HepG2 (cell line): ENCODE measurements around the gene ZNF865. TPM values are rescaled to one million over a fixed set of nuclear protein-coding genes. Genes with fewer than 3 reads are reported as not detected.
A peak's percentile ranks its signal among the peaks of the same experiment; 100 is the strongest.

Experiments used
- ARHGAP35 ChIP-seq: sonication (generic); formaldehyde crosslinking; IDR thresholded peaks from 2 replicates; pipeline ENCODE4 v1.9.0; 2022; ENCODE audit warnings: mild to moderate bottlenecking, inconsistent platforms, moderate library complexity, missing genetic modification reagents, borderline replicate concordance
- CEBPB ChIP-seq: IDR thresholded peaks from 2 replicates; pipeline ENCODE4 v1.6.1; 2011; ENCODE audit warnings: low read depth, low read length, improper control_type of control experiment, borderline replicate concordance
- CHCHD3 ChIP-seq: sonication (generic); formaldehyde crosslinking; IDR thresholded peaks from 2 replicates; pipeline ENCODE4 v1.8.0; 2022; ENCODE audit warnings: mild to moderate bottlenecking, missing genetic modification reagents, moderate library complexity
- KLF9 ChIP-seq: IDR thresholded peaks from 2 replicates; pipeline ENCODE4 v1.6.1; 2016; ENCODE audit warnings: low read depth
- TAF15 ChIP-seq: fragments of 200-400 bp; formaldehyde crosslinking; IDR thresholded peaks from one replicate; pipeline ENCODE4 v1.6.1; 2018; ENCODE audit warnings: mild to moderate bottlenecking, low read depth, low read length; ENCODE audit not compliant: poor library complexity, severe bottlenecking
- TEAD3 ChIP-seq: optimal IDR thresholded peaks from 2 replicates; pipeline ENCODE3; 2016; ENCODE audit warnings: borderline replicate concordance
- TMF1 ChIP-seq: sonication (generic); formaldehyde crosslinking; IDR thresholded peaks from 2 replicates; pipeline ENCODE4 v1.8.1; 2022; ENCODE audit warnings: low read depth, missing genetic modification reagents
- ZBTB1 ChIP-seq: sonication (generic); formaldehyde crosslinking; IDR thresholded peaks from 2 replicates; pipeline ENCODE4 v1.4.0; 2020; ENCODE audit warnings: missing genetic modification reagents, borderline replicate concordance
- ZFYVE20 ChIP-seq: sonication (generic); formaldehyde crosslinking; IDR thresholded peaks from 2 replicates; pipeline ENCODE4 v1.8.0; 2023; ENCODE audit warnings: low read depth, mild to moderate bottlenecking, moderate library complexity, missing genetic modification reagents, borderline replicate concordance
- ZNF7 ChIP-seq: IDR thresholded peaks from 2 replicates; pipeline ENCODE4 v1.6.1; 2016; ENCODE audit warnings: missing biosample characterization, missing genetic modification reagents
- ZNF773 ChIP-seq: sonication (generic); formaldehyde crosslinking; IDR thresholded peaks from 2 replicates; pipeline ENCODE4 v1.4.0; 2020; ENCODE audit warnings: missing genetic modification reagents, borderline replicate concordance
- ZSCAN30 ChIP-seq: sonication (generic); formaldehyde crosslinking; IDR thresholded peaks from 2 replicates; pipeline ENCODE4 v1.5.0; 2020; ENCODE audit warnings: mild to moderate bottlenecking, missing genetic modification reagents
- polyA plus RNA-seq, 8 experiments: library from polyadenylated mRNA; depleted of rRNA in 3 of 8; stranded (reverse) in 7 of 8; unstranded in 1 of 8; fragments of >200 nt; fragmentation: Illumina TruSeq in 4 of 8; extraction: Trizol in 4 of 8; gene quantifications; 2 replicates each; pipeline versions ENCODE4 v1.2.1 to v1.2.3, GENCODE V29; 2011 to 2016; ENCODE audit warnings: low read depth in 4 of 8, missing spikeins in 1 of 8, mixed read lengths in 1 of 8; ENCODE audit not compliant: insufficient read depth in 1 of 8
- total RNA-seq, 5 experiments: library from RNA; depleted of rRNA; stranded (reverse); fragments of >200 nt; fragmentation: Illumina TruSeq; extraction: Trizol; gene quantifications; 2 replicates each; pipeline ENCODE4 v1.2.3, GENCODE V29; 2016; ENCODE audit warnings: low read depth in 1 of 5
- TF ChIP-seq, protein P1 (sequence below): sonication (generic); formaldehyde crosslinking; IDR thresholded peaks from 2 replicates; pipeline ENCODE4 v1.4.0; 2020; ENCODE audit warnings: mild to moderate bottlenecking, missing genetic modification reagents
- TF ChIP-seq, protein P2 (sequence below): sonication (generic); formaldehyde crosslinking; IDR thresholded peaks from 2 replicates; pipeline ENCODE4 v1.5.0; 2020; ENCODE audit warnings: mild to moderate bottlenecking, low read depth, missing genetic modification reagents, borderline replicate concordance
- TF ChIP-seq, protein P3 (sequence below): sonication (generic); formaldehyde crosslinking; IDR thresholded peaks from 2 replicates; pipeline ENCODE4 v1.4.0; 2020; ENCODE audit warnings: mild to moderate bottlenecking, missing genetic modification reagents
- TF ChIP-seq, protein P4 (sequence below): sonication (generic); formaldehyde crosslinking; IDR thresholded peaks from 2 replicates; pipeline ENCODE4 v1.9.0; 2021; ENCODE audit warnings: missing genetic modification reagents, borderline replicate concordance
- TF ChIP-seq, protein P5 (sequence below), 2 experiments: fragments of 450-650 bp in 1 of 2; sonication (generic) in 1 of 2; formaldehyde crosslinking; IDR thresholded peaks; 2 replicates each; pipeline versions ENCODE4 v1.5.0 to v1.8.0; 2020 to 2022; ENCODE audit warnings: mild to moderate bottlenecking in 1 of 2, missing genetic modification reagents in 1 of 2

Gene ZNF865
- total and polyA plus RNA-seq, 2 of the 13 experiments (the other 11 are each of a cell fraction or from before 2014, with no cell fraction given) = 0.93 to 1.0 TPM

DNA sequence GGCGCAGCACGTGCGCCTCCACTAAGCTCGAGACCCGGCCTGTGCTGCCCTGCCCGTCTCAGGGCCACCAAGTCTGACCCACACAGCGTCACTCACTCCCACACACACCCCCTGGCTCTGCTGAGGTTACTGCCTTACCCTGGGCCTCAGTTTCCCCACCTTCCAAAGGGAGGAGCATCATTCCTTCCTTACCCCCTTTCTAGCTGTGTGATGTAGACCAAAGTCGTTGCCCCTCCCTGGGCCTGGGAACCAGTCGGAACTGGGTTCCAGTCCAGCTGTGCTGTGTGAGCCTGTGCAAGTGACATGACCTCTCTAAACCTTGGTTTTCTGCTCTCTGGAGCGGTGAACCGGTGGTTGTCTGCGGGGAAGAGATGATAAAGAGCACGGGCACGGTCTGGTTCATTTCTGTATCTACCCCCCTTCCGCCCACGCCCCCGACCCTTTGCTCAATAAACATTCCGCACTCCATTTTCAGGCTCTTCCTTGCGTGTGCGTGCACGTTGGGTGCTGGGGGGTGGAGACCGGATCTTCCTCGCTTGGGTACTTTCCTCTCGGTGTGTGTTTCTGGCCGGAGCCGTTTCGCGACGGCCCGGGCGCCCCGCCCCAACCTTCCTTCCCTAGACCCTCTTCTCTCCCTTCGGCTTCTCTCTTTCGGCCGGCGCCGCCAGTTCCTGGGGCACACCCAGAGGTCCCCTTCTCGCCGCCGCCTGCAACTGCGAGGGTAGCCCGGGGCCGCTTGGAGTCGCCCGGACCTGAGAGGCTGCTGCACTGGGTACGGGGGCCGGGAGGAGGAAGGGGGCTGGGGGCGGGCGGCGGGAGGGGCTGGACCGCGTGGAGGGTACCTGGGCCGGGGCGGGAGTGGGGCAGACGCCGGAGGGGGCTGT lies 37.8 kb downstream of the ZNF865 start, which contains the start of gene ZNF581 (continued):
- TF ChIP-seq, protein P1, sequence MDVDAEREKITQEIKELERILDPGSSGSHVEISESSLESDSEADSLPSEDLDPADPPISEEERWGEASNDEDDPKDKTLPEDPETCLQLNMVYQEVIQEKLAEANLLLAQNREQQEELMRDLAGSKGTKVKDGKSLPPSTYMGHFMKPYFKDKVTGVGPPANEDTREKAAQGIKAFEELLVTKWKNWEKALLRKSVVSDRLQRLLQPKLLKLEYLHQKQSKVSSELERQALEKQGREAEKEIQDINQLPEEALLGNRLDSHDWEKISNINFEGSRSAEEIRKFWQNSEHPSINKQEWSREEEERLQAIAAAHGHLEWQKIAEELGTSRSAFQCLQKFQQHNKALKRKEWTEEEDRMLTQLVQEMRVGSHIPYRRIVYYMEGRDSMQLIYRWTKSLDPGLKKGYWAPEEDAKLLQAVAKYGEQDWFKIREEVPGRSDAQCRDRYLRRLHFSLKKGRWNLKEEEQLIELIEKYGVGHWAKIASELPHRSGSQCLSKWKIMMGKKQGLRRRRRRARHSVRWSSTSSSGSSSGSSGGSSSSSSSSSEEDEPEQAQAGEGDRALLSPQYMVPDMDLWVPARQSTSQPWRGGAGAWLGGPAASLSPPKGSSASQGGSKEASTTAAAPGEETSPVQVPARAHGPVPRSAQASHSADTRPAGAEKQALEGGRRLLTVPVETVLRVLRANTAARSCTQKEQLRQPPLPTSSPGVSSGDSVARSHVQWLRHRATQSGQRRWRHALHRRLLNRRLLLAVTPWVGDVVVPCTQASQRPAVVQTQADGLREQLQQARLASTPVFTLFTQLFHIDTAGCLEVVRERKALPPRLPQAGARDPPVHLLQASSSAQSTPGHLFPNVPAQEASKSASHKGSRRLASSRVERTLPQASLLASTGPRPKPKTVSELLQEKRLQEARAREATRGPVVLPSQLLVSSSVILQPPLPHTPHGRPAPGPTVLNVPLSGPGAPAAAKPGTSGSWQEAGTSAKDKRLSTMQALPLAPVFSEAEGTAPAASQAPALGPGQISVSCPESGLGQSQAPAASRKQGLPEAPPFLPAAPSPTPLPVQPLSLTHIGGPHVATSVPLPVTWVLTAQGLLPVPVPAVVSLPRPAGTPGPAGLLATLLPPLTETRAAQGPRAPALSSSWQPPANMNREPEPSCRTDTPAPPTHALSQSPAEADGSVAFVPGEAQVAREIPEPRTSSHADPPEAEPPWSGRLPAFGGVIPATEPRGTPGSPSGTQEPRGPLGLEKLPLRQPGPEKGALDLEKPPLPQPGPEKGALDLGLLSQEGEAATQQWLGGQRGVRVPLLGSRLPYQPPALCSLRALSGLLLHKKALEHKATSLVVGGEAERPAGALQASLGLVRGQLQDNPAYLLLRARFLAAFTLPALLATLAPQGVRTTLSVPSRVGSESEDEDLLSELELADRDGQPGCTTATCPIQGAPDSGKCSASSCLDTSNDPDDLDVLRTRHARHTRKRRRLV = 0 out of 2 replicates have a peak, but pooled peaks have one; percentile 19
- no peak for TF ChIP-seq ZNF773 (CRISPR knock-in tag)
- TF ChIP-seq ZSCAN30 = no peak
- TF ChIP-seq CHCHD3 = no peak
- TF ChIP-seq ZFYVE20 = no peak
- no peak for TF ChIP-seq CEBPB
- TF ChIP-seq, protein P2, sequence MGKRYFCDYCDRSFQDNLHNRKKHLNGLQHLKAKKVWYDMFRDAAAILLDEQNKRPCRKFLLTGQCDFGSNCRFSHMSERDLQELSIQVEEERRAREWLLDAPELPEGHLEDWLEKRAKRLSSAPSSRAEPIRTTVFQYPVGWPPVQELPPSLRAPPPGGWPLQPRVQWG (CRISPR knock-in tag) = 0 out of 2 replicates have a peak, but pooled peaks have one; percentile 38
- TF ChIP-seq, protein P3, sequence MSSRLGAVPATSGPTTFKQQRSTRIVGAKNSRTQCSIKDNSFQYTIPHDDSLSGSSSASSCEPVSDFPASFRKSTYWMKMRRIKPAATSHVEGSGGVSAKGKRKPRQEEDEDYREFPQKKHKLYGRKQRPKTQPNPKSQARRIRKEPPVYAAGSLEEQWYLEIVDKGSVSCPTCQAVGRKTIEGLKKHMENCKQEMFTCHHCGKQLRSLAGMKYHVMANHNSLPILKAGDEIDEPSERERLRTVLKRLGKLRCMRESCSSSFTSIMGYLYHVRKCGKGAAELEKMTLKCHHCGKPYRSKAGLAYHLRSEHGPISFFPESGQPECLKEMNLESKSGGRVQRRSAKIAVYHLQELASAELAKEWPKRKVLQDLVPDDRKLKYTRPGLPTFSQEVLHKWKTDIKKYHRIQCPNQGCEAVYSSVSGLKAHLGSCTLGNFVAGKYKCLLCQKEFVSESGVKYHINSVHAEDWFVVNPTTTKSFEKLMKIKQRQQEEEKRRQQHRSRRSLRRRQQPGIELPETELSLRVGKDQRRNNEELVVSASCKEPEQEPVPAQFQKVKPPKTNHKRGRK (CRISPR knock-in tag) = no peak
- TF ChIP-seq, protein P4, sequence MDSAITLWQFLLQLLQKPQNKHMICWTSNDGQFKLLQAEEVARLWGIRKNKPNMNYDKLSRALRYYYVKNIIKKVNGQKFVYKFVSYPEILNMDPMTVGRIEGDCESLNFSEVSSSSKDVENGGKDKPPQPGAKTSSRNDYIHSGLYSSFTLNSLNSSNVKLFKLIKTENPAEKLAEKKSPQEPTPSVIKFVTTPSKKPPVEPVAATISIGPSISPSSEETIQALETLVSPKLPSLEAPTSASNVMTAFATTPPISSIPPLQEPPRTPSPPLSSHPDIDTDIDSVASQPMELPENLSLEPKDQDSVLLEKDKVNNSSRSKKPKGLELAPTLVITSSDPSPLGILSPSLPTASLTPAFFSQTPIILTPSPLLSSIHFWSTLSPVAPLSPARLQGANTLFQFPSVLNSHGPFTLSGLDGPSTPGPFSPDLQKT (CRISPR knock-in tag) = no peak
- TF ChIP-seq, protein P5, sequence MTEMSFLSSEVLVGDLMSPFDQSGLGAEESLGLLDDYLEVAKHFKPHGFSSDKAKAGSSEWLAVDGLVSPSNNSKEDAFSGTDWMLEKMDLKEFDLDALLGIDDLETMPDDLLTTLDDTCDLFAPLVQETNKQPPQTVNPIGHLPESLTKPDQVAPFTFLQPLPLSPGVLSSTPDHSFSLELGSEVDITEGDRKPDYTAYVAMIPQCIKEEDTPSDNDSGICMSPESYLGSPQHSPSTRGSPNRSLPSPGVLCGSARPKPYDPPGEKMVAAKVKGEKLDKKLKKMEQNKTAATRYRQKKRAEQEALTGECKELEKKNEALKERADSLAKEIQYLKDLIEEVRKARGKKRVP (CRISPR knock-in tag; IDR thresholded peaks at IDR 0.05) = 0 out of 4 replicates have a peak, but pooled peaks of 1 of the 2 experiments have one; percentile 12
- TF ChIP-seq ZBTB1 (CRISPR knock-in tag) = no peak
- no peak for TF ChIP-seq ZNF7 (CRISPR knock-in tag)
- no peak for TF ChIP-seq ARHGAP35 (CRISPR knock-in tag)
- TF ChIP-seq TEAD3 = no peak
- no peak for TF ChIP-seq TAF15
- TF ChIP-seq KLF9 (CRISPR knock-in tag) = no peak; the same call in 1 of the 2 replicates
- no peak for TF ChIP-seq TMF1 (CRISPR knock-in tag)
